Activated CD8-positive, alpha-beta memory T cell treated with anti-CD3 and anti-CD28 coated beads for 48 hours (primary cell): ENCODE measurements around the gene MGMT.
"Not testable (repeated sequence)": the region's sequence is repeated elsewhere in the genome, so short reads cannot be mapped to it uniquely, and the experiment has no call there.

Source experiments
- DNase-seq, 3 experiments: peaks; one replicate each; pipeline ENCODE4 v3.0.0-alpha.2; 2020; ENCODE audit warnings: low read depth in 2 of 3, low spot score in 2 of 3

The MGMT gene

GRCh38 chr10:129466703-129467358, at the start of gene MGMT:
Gene MGMT (plus strand): TSS chr10:129467241.
- DNase-seq = peak; percentile 95 to 99 (median 98)

GRCh38 chr10:129417870-129418269, 49.2 kb upstream of the MGMT start:
- no peak for DNase-seq

GRCh38 chr10:129418496-129419225, 48.4 kb upstream of the MGMT start:
- DNase-seq = no peak

GRCh38 chr10:129419397-129419796, 47.6 kb upstream of the MGMT start:
- DNase-seq = no peak

GRCh38 chr10:129421399-129422010, 45.5 kb upstream of the MGMT start:
- DNase-seq = no peak

- DNase-seq = no peak
Measured at GRCh38 chr10:129424978-129425377, 42.1 kb upstream of the MGMT start.

- DNase-seq = no peak
Measured at GRCh38 chr10:129426606-129427005, 40.4 kb upstream of the MGMT start.

- no peak for DNase-seq
Measured at GRCh38 chr10:129433266-129433665, 33.8 kb upstream of the MGMT start.

GRCh38 chr10:129435724-129436123, 31.3 kb upstream of the MGMT start:
- DNase-seq = not testable (repeated sequence)

GRCh38 chr10:129438024-129438423, 29.0 kb upstream of the MGMT start:
- DNase-seq = no peak

- DNase-seq = no peak
Measured at GRCh38 chr10:129440247-129440646, 26.8 kb upstream of the MGMT start.

- DNase-seq = no peak
Measured at GRCh38 chr10:129440722-129441316, 26.2 kb upstream of the MGMT start.

- no peak for DNase-seq
Measured at GRCh38 chr10:129441372-129442009, 25.6 kb upstream of the MGMT start.

GRCh38 chr10:129442866-129443265, 24.2 kb upstream of the MGMT start:
- no peak for DNase-seq

- no peak for DNase-seq
Measured at GRCh38 chr10:129444359-129444758, 22.7 kb upstream of the MGMT start.

- no peak for DNase-seq
Measured at GRCh38 chr10:129445436-129446182, 21.4 kb upstream of the MGMT start.

GRCh38 chr10:129446183-129446581, 20.9 kb upstream of the MGMT start:
- no peak for DNase-seq

GRCh38 chr10:129447486-129447885, 19.6 kb upstream of the MGMT start:
- no peak for DNase-seq

GRCh38 chr10:129448086-129448485, 19.0 kb upstream of the MGMT start:
- no peak for DNase-seq

- DNase-seq = no peak
Measured at GRCh38 chr10:129448539-129448938, 18.5 kb upstream of the MGMT start.

GRCh38 chr10:129449893-129450292, 17.1 kb upstream of the MGMT start:
- no peak for DNase-seq
